ENCODE measurements around the gene HEPN1. TPM values are rescaled to one million over a fixed set of nuclear protein-coding genes. Genes with fewer than 3 reads are reported as not detected.
"Not testable (repeated sequence)": the region's sequence is repeated elsewhere in the genome, so short reads cannot be mapped to it uniquely, and the experiment has no call there.

HEPN1 gene
- total and polyA plus RNA-seq, 5 donors from 2014 or later = not detected

GRCh38 chr11:124950601-124951330 is 31.7 kb downstream of the HEPN1 start:
- Histone ChIP-seq H3K27ac (ENCODE audit: insufficient read depth, low read length, poor library complexity, severe bottlenecking) (peak overlapping the region; percentile 7), H3K4me3 (ENCODE audit: low read depth, low read length) (peak overlapping the region; percentile 65), H3K36me3 (ENCODE audit: control insufficient read depth, insufficient read depth, low read length) (no peaks in the 10 kb centered on the region), H3K27me3 (ENCODE audit: control insufficient read depth, insufficient read depth, low read length) (no peaks in the 10 kb centered on the region), H3K4me1 (ENCODE audit: control insufficient read depth, insufficient read depth, low read length, poor library complexity, severe bottlenecking) (peaks cover 36% of the 10 kb centered on the region), H3K9me3 (ENCODE audit: control insufficient read depth in 2 of 2, low read length in 2 of 2) (no peaks in the 10 kb centered on the region)
- H3K4me3 Mint-ChIP-seq = no peak overlapping the region
- H3K36me3 Mint-ChIP-seq = peaks cover 6% of the 10 kb centered on the region
- ATAC-seq (ENCODE audit: low read depth in 2 of 2) (peak in 1 of 2 donors; percentile 31), DNase-seq (peak in 2 of 3 donors; percentile 48 to 82)
- H3K9me3 Mint-ChIP-seq = peaks cover 0 to 7% (median 3%) of the 10 kb centered on the region in 7 donors
- H3K27ac Mint-ChIP-seq = no peak overlapping the region
- H3K27me3 Mint-ChIP-seq = peaks cover 11% of the 10 kb centered on the region
- H3K4me1 Mint-ChIP-seq = peaks cover 6 to 10% (median 8%) of the 10 kb centered on the region in 4 donors

- no peak for ATAC-seq (ENCODE audit: low read depth in 2 of 2)
- Histone ChIP-seq H3K4me1 (ENCODE audit: control insufficient read depth, insufficient read depth, low read length, poor library complexity, severe bottlenecking) (peaks cover 36% of the 10 kb centered on the region), H3K27ac (ENCODE audit: insufficient read depth, low read length, poor library complexity, severe bottlenecking) (peak overlapping the region; percentile 7), H3K36me3 (ENCODE audit: control insufficient read depth, insufficient read depth, low read length) (no peaks in the 10 kb centered on the region), H3K4me3 (ENCODE audit: low read depth, low read length) (peak overlapping the region; percentile 65), H3K27me3 (ENCODE audit: control insufficient read depth, insufficient read depth, low read length) (no peaks in the 10 kb centered on the region), H3K9me3 (ENCODE audit: control insufficient read depth in 2 of 2, low read length in 2 of 2) (no peaks in the 10 kb centered on the region)
- H3K27me3 Mint-ChIP-seq = peaks cover 11% of the 10 kb centered on the region
- DNase-seq = no peak
- H3K27ac Mint-ChIP-seq = no peak overlapping the region
- no peak overlapping the region for H3K4me3 Mint-ChIP-seq
- peaks cover 6 to 12% (median 8%) of the 10 kb centered on the region in 4 donors for H3K4me1 Mint-ChIP-seq
- peaks cover 0 to 7% (median 3%) of the 10 kb centered on the region in 7 donors for H3K9me3 Mint-ChIP-seq
- peaks cover 6% of the 10 kb centered on the region for H3K36me3 Mint-ChIP-seq
Observed at GRCh38 chr11:124951341-124951740, 32.3 kb downstream of the HEPN1 start.

GRCh38 chr11:124953753-124954589 is 34.9 kb downstream of the HEPN1 start, which contains the start of gene CCDC15:
Gene CCDC15 (plus strand): TSS chr11:124954202. CDS start chr11:124954733, 531 bp downstream.
- Mint-ChIP-seq H3K4me3 (no peak within 1 kb of the TSS), H3K9me3 (peaks cover 0 to 2% (median 0%) of the 10 kb centered on the region in 7 donors), H3K27ac (no peak within 1 kb of the TSS), H3K36me3 (no peaks in the 10 kb centered on the region), H3K4me1 (peaks cover 0 to 7% (median 4%) of the 10 kb centered on the region in 4 donors), H3K27me3 (no peaks in the 10 kb centered on the region)
- Histone ChIP-seq H3K9me3 (ENCODE audit: control insufficient read depth in 2 of 2, low read length in 2 of 2) (no peaks in the 10 kb centered on the region), H3K27ac (ENCODE audit: insufficient read depth, low read length, poor library complexity, severe bottlenecking) (peak within 1 kb of the TSS; percentile 84), H3K4me3 (ENCODE audit: low read depth, low read length) (peak within 1 kb of the TSS; percentile 93), H3K27me3 (ENCODE audit: control insufficient read depth, insufficient read depth, low read length) (no peaks in the 10 kb centered on the region), H3K4me1 (ENCODE audit: control insufficient read depth, insufficient read depth, low read length, poor library complexity, severe bottlenecking) (peaks cover 36% of the 10 kb centered on the region), H3K36me3 (ENCODE audit: control insufficient read depth, insufficient read depth, low read length) (no peaks in the 10 kb centered on the region)
- DNase-seq (peak; percentile 91 to 98 (median 94)), ATAC-seq (ENCODE audit: low read depth in 2 of 2) (peak; percentile 97 to 98)

- H3K27me3 Mint-ChIP-seq = no peaks in the 10 kb centered on the region
- no peak for ATAC-seq (ENCODE audit: low read depth in 2 of 2)
- no peak overlapping the region for H3K4me3 Mint-ChIP-seq
- no peaks in the 10 kb centered on the region for H3K27me3 ChIP-seq (ENCODE audit: control insufficient read depth, insufficient read depth, low read length)
- no peaks in the 10 kb centered on the region for H3K36me3 Mint-ChIP-seq
- H3K36me3 ChIP-seq (ENCODE audit: control insufficient read depth, insufficient read depth, low read length) = no peaks in the 10 kb centered on the region
- no peak for DNase-seq
- peaks cover 35% of the 10 kb centered on the region for H3K4me1 ChIP-seq (ENCODE audit: control insufficient read depth, insufficient read depth, low read length, poor library complexity, severe bottlenecking)
- H3K9me3 Mint-ChIP-seq = no peaks in the 10 kb centered on the region
- H3K27ac Mint-ChIP-seq = no peak overlapping the region
- H3K9me3 ChIP-seq (ENCODE audit: control insufficient read depth in 2 of 2, low read length in 2 of 2) = no peaks in the 10 kb centered on the region
- peaks cover 0 to 7% (median under 1%) of the 10 kb centered on the region in 4 donors for H3K4me1 Mint-ChIP-seq
- peak overlapping the region; percentile 84 for H3K27ac ChIP-seq (ENCODE audit: insufficient read depth, low read length, poor library complexity, severe bottlenecking)
- H3K4me3 ChIP-seq (ENCODE audit: low read depth, low read length) = peak overlapping the region; percentile 86
Observed at GRCh38 chr11:124954590-124954955, 35.5 kb downstream of the HEPN1 start.

GRCh38 chr11:124955035-124955434 is 36.0 kb downstream of the HEPN1 start:
- ATAC-seq (ENCODE audit: low read depth in 2 of 2) = no peak
- Mint-ChIP-seq H3K27ac (no peak overlapping the region), H3K36me3 (no peaks in the 10 kb centered on the region), H3K4me3 (no peak overlapping the region), H3K9me3 (no peaks in the 10 kb centered on the region), H3K4me1 (peaks cover 0 to 7% (median 0%) of the 10 kb centered on the region in 4 donors), H3K27me3 (no peaks in the 10 kb centered on the region)
- Histone ChIP-seq H3K9me3 (ENCODE audit: control insufficient read depth in 2 of 2, low read length in 2 of 2) (no peaks in the 10 kb centered on the region), H3K4me3 (ENCODE audit: low read depth, low read length) (no peak overlapping the region), H3K27me3 (ENCODE audit: control insufficient read depth, insufficient read depth, low read length) (no peaks in the 10 kb centered on the region), H3K36me3 (ENCODE audit: control insufficient read depth, insufficient read depth, low read length) (no peaks in the 10 kb centered on the region), H3K27ac (ENCODE audit: insufficient read depth, low read length, poor library complexity, severe bottlenecking) (no peak overlapping the region), H3K4me1 (ENCODE audit: control insufficient read depth, insufficient read depth, low read length, poor library complexity, severe bottlenecking) (peaks cover 31% of the 10 kb centered on the region)
- no peak for DNase-seq

- Histone ChIP-seq H3K27ac (ENCODE audit: insufficient read depth, low read length, poor library complexity, severe bottlenecking) (no peak overlapping the region), H3K27me3 (ENCODE audit: control insufficient read depth, insufficient read depth, low read length) (no peaks in the 10 kb centered on the region), H3K36me3 (ENCODE audit: control insufficient read depth, insufficient read depth, low read length) (no peaks in the 10 kb centered on the region), H3K4me1 (ENCODE audit: control insufficient read depth, insufficient read depth, low read length, poor library complexity, severe bottlenecking) (no peaks in the 10 kb centered on the region), H3K9me3 (ENCODE audit: control insufficient read depth in 2 of 2, low read length in 2 of 2) (no peaks in the 10 kb centered on the region), H3K4me3 (ENCODE audit: low read depth, low read length) (no peak overlapping the region)
- Mint-ChIP-seq H3K36me3 (no peaks in the 10 kb centered on the region), H3K4me1 (no peaks in the 10 kb centered on the region), H3K27ac (no peak overlapping the region), H3K9me3 (no peaks in the 10 kb centered on the region), H3K27me3 (no peaks in the 10 kb centered on the region), H3K4me3 (no peak overlapping the region)
- peak in 2 of 3 donors; percentile 72 to 83 for DNase-seq
- peak; percentile 95 to 98 for ATAC-seq (ENCODE audit: low read depth in 2 of 2)
Observed at GRCh38 chr11:124961972-124962609, 43.0 kb downstream of the HEPN1 start.

- not testable (repeated sequence) for DNase-seq; H3K27me3 ChIP-seq (ENCODE audit: control insufficient read depth, insufficient read depth, low read length); H3K9me3 ChIP-seq (ENCODE audit: control insufficient read depth in 2 of 2, low read length in 2 of 2); H3K4me1 ChIP-seq (ENCODE audit: control insufficient read depth, insufficient read depth, low read length, poor library complexity, severe bottlenecking); H3K27me3 Mint-ChIP-seq; ATAC-seq (ENCODE audit: low read depth in 2 of 2); H3K4me3 Mint-ChIP-seq; H3K36me3 ChIP-seq (ENCODE audit: control insufficient read depth, insufficient read depth, low read length); H3K9me3 Mint-ChIP-seq; H3K27ac ChIP-seq (ENCODE audit: insufficient read depth, low read length, poor library complexity, severe bottlenecking); H3K4me3 ChIP-seq (ENCODE audit: low read depth, low read length); H3K4me1 Mint-ChIP-seq; H3K27ac Mint-ChIP-seq; H3K36me3 Mint-ChIP-seq
Observed at GRCh38 chr11:124968197-124968596, 49.1 kb downstream of the HEPN1 start.
